ENCODE results near the gene PHF13.

- TF ChIP-seq CTCF (IDR thresholded peaks at IDR 0.05; ENCODE audit: low read length) (peak; percentile 31), EZH2 (optimal IDR thresholded peaks at IDR 0.05; ENCODE audit: low read depth, low read length) (no peak), EZH2phosphoT487 (IDR thresholded peaks at IDR 0.05; ENCODE audit: low read length) (no peak)
Measured at GRCh38 chr1:6634371-6635052, 21.0 kb downstream of the PHF13 start.
